T47D (cell line): ENCODE data around the gene C10orf90.

Experiments
- DNase-seq, 2 experiments: peaks; one replicate each; pipeline versions ENCODE4 v3.0.0 to v3.0.0-alpha.2; 2011 to 2012; ENCODE audit warnings: low read depth in 1 of 2, low spot score in 1 of 2
- JUND ChIP-seq: IDR thresholded peaks from 2 replicates; pipeline ENCODE4 v1.6.1; 2012; ENCODE audit warnings: low read depth
- in situ Hi-C: cut with HindIII; loops from 2 replicates; pipeline ENCODE4 v1.10.0; 2016; ENCODE audit warnings: low sequenced_read_pairs, low pct_unique_long_range_greater_than_20kb

The C10orf90 gene

GRCh38 chr10:126480648-126481047, 189.8 kb downstream of the C10orf90 start:
- TF ChIP-seq JUND = no peak
- DNase-seq = no peak
- in situ Hi-C loops = no loop called here

GRCh38 chr10:126479280-126479895, 191.1 kb downstream of the C10orf90 start:
- DNase-seq = no peak
- TF ChIP-seq JUND = no peak
- in situ Hi-C loops = no loop called here

GRCh38 chr10:126478546-126478945, 191.9 kb downstream of the C10orf90 start:
- no peak for DNase-seq
- no peak for TF ChIP-seq JUND
- in situ Hi-C loops = no loop called here

- DNase-seq = peak in 1 of 2 experiments; percentile 4
- no peak for TF ChIP-seq JUND
- in situ Hi-C loops = no loop called here
Measured at GRCh38 chr10:126476246-126476645, 194.2 kb downstream of the C10orf90 start.

- TF ChIP-seq JUND = no peak
- no peak for DNase-seq
- in situ Hi-C loops = no loop called here
Measured at GRCh38 chr10:126475074-126475691, 195.3 kb downstream of the C10orf90 start.

GRCh38 chr10:126474031-126474430, 196.5 kb downstream of the C10orf90 start:
- in situ Hi-C loops = no loop called here
- DNase-seq = no peak
- TF ChIP-seq JUND = no peak

- in situ Hi-C loops = no loop called here
- DNase-seq = no peak
- TF ChIP-seq JUND = no peak
Measured at GRCh38 chr10:126470991-126471390, 199.5 kb downstream of the C10orf90 start.

GRCh38 chr10:126469692-126470091, 200.8 kb downstream of the C10orf90 start:
- no peak for TF ChIP-seq JUND
- no peak for DNase-seq
- in situ Hi-C loops = no loop called here

- in situ Hi-C loops = no loop called here
- TF ChIP-seq JUND = no peak
Measured at GRCh38 chr10:126468876-126469643, 201.4 kb downstream of the C10orf90 start.

GRCh38 chr10:126468467-126468866, 202.0 kb downstream of the C10orf90 start:
- DNase-seq = no peak
- in situ Hi-C loops = no loop called here
- TF ChIP-seq JUND = no peak

More at GRCh38 chr10:126468876-126469643, 201.4 kb downstream of the C10orf90 start:
- no peak for DNase-seq

GRCh38 chr10:126465771-126466170, 204.7 kb downstream of the C10orf90 start:
- in situ Hi-C loops = no loop called here
- no peak for TF ChIP-seq JUND
- peak in 1 of 2 experiments; percentile 4 for DNase-seq

- in situ Hi-C loops = no loop called here
- TF ChIP-seq JUND = no peak
- DNase-seq = no peak
Measured at GRCh38 chr10:126463286-126463685, 207.2 kb downstream of the C10orf90 start.
